GM12801 (cell line): ENCODE data around the gene SLC25A12.

Source experiments
- CTCF ChIP-seq: IDR thresholded peaks from one replicate; pipeline ENCODE4 v1.5.1; 2011; ENCODE audit warnings: control low read depth; ENCODE audit not compliant: insufficient read length; ENCODE audit errors: extremely low read depth

The SLC25A12 gene

GRCh38 chr2:171883275-171883893, 10.7 kb downstream of the SLC25A12 start:
- no peak for TF ChIP-seq CTCF

- TF ChIP-seq CTCF, result no peak
These were observed 11.8 kb downstream of the SLC25A12 start for GRCh38 chr2:171882089-171882769.

- no peak for TF ChIP-seq CTCF
These were observed 13.3 kb downstream of the SLC25A12 start for GRCh38 chr2:171880774-171881173.

- TF ChIP-seq CTCF, result no peak
These were observed 14.2 kb downstream of the SLC25A12 start for GRCh38 chr2:171879865-171880264.

GRCh38 chr2:171878481-171878993, 15.5 kb downstream of the SLC25A12 start:
- no peak for TF ChIP-seq CTCF

GRCh38 chr2:171874963-171875362, 19.1 kb downstream of the SLC25A12 start:
- TF ChIP-seq CTCF, result no peak

- TF ChIP-seq CTCF, result no peak
These were observed 19.5 kb downstream of the SLC25A12 start for GRCh38 chr2:171874517-171874916.
